SK-N-SH treated with all-trans-retinoic acid at 6 μM for 48 hours (cell line): ENCODE results near the gene GGCX.
A peak's percentile ranks its signal among the peaks of the same experiment; 100 is the strongest.

Source experiments
- ATAC-seq: fragments of 200-7000 bp; cut with Tn5 transposase; 3 replicates; pipeline ENCODE4 v1.9.1; 2020; ENCODE audit warnings: mild to moderate bottlenecking, moderate library complexity
- ARNTL ChIP-seq: fragments of 450-650 bp; formaldehyde crosslinking; IDR thresholded peaks from 2 replicates; pipeline ENCODE4 v1.5.0; 2020; ENCODE audit warnings: low read depth, mild to moderate bottlenecking, moderate library complexity, borderline replicate concordance
- CSRNP3 ChIP-seq: fragments of 250-450 bp; sonication (Bioruptor Pico); IDR thresholded peaks from 2 replicates; pipeline ENCODE4 v1.5.1; 2021; ENCODE audit warnings: mild to moderate bottlenecking, moderate library complexity
- ESRRG ChIP-seq: fragments of 250-450 bp; sonication (Bioruptor Pico); IDR thresholded peaks from 2 replicates; pipeline ENCODE4 v1.6.1; 2021; ENCODE audit warnings: mild to moderate bottlenecking
- GLIS3 ChIP-seq: fragments of 250-450 bp; sonication (Bioruptor Pico); IDR thresholded peaks from 2 replicates; pipeline ENCODE4 v1.5.0; 2020; ENCODE audit warnings: mild to moderate bottlenecking, moderate library complexity
- ISL1 ChIP-seq: fragments of 250-450 bp; sonication (Bioruptor Pico); IDR thresholded peaks from 2 replicates; pipeline ENCODE4 v2.1.2; 2022; ENCODE audit warnings: mild to moderate bottlenecking, moderate library complexity
- PPARA ChIP-seq: fragments of 250-450 bp; sonication (Bioruptor Pico); IDR thresholded peaks from 2 replicates; pipeline ENCODE4 v1.5.0; 2020; ENCODE audit warnings: mild to moderate bottlenecking, borderline replicate concordance
- RARB ChIP-seq: fragments of 250-450 bp; sonication (Bioruptor Pico); IDR thresholded peaks from 2 replicates; pipeline ENCODE4 v1.8.0; 2021; ENCODE audit warnings: mild to moderate bottlenecking, moderate library complexity
- SNAI2 ChIP-seq: fragments of 250-450 bp; sonication (Bioruptor Pico); IDR thresholded peaks from 2 replicates; pipeline ENCODE4 v1.5.0; 2020; ENCODE audit warnings: mild to moderate bottlenecking, moderate library complexity
- TCF4 ChIP-seq: fragments of 250-450 bp; sonication (Bioruptor Pico); IDR thresholded peaks from 2 replicates; pipeline ENCODE4 v1.8.0; 2021; ENCODE audit warnings: mild to moderate bottlenecking, moderate library complexity, borderline replicate concordance
- TSHZ2 ChIP-seq: fragments of 250-450 bp; sonication (Bioruptor Pico); IDR thresholded peaks from 2 replicates; pipeline ENCODE4 v1.5.0; 2020; ENCODE audit warnings: mild to moderate bottlenecking, moderate library complexity
- ZFP3 ChIP-seq: fragments of 250-450 bp; sonication (Bioruptor Pico); IDR thresholded peaks from 2 replicates; pipeline ENCODE4 v1.5.0; 2020; ENCODE audit warnings: mild to moderate bottlenecking, moderate library complexity
- ZNF565 ChIP-seq: fragments of 450-650 bp; formaldehyde crosslinking; conservative IDR thresholded peaks from 2 replicates; pipeline ENCODE4 v1.5.0; 2020; ENCODE audit warnings: low read depth, mild to moderate bottlenecking, moderate library complexity
- ZNF70 ChIP-seq: fragments of 450-650 bp; formaldehyde crosslinking; IDR thresholded peaks from 2 replicates; pipeline ENCODE4 v1.5.0; 2020; ENCODE audit warnings: mild to moderate bottlenecking, moderate library complexity
- ZNF8 ChIP-seq: fragments of 450-650 bp; formaldehyde crosslinking; IDR thresholded peaks from 2 replicates; pipeline ENCODE4 v1.5.0; 2020; ENCODE audit warnings: mild to moderate bottlenecking, moderate library complexity
- TF ChIP-seq, protein P1 (sequence below): fragments of 250-450 bp; sonication (Bioruptor Pico); IDR thresholded peaks from 2 replicates; pipeline ENCODE4 v1.8.0; 2021; ENCODE audit warnings: low read depth, mild to moderate bottlenecking, moderate library complexity, borderline replicate concordance
- TF ChIP-seq, protein P2 (sequence below): fragments of 250-450 bp; sonication (Bioruptor Pico); IDR thresholded peaks from 2 replicates; pipeline ENCODE4 v1.8.0; 2020; ENCODE audit warnings: mild to moderate bottlenecking, moderate library complexity, borderline replicate concordance
- TF ChIP-seq, protein P3 (sequence below): fragments of 250-450 bp; sonication (Bioruptor Pico); IDR thresholded peaks from 2 replicates; pipeline ENCODE4 v1.5.1; 2020; ENCODE audit warnings: low read depth, mild to moderate bottlenecking, moderate library complexity

The GGCX gene

DNA sequence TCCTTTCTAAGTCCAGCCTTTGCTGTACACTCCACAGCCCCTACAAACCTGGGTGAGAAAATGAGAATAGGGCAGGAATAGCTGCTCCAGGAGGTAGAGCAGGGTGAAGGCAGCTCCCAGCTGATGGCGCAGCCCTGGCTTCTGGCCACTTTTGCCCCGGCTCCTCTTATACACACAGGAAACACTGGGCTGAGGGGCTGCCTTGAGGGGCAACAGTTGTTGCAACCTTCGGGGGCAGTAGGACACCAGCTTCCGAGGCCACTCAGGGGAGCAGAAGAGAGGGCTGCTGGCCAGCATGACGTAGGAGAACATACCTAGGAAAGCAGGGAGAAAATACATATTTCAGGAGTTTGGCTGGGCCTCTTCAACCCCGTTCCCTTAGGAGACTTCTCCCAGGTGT is 8.1 kb downstream of the GGCX start:
- ATAC-seq: no peak
- TF ChIP-seq ISL1 (CRISPR knock-in tag) (no peak), TCF4 (no peak), ZNF70 (CRISPR knock-in tag) (no peak), RARB (CRISPR knock-in tag) (no peak), ESRRG (no peak), ZNF8 (CRISPR knock-in tag) (no peak), GLIS3 (CRISPR knock-in tag) (no peak), ZFP3 (no peak), PPARA (CRISPR knock-in tag) (no peak), TSHZ2 (CRISPR knock-in tag) (no peak), ARNTL (CRISPR knock-in tag) (no peak), ZNF565 (no peak)
- TF ChIP-seq, protein P1, sequence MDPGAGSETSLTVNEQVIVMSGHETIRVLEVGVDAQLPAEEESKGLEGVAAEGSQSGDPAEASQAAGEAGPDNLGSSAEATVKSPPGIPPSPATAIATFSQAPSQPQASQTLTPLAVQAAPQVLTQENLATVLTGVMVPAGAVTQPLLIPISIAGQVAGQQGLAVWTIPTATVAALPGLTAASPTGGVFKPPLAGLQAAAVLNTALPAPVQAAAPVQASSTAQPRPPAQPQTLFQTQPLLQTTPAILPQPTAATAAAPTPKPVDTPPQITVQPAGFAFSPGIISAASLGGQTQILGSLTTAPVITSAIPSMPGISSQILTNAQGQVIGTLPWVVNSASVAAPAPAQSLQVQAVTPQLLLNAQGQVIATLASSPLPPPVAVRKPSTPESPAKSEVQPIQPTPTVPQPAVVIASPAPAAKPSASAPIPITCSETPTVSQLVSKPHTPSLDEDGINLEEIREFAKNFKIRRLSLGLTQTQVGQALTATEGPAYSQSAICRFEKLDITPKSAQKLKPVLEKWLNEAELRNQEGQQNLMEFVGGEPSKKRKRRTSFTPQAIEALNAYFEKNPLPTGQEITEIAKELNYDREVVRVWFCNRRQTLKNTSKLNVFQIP: no peak
- TF ChIP-seq, protein P2, sequence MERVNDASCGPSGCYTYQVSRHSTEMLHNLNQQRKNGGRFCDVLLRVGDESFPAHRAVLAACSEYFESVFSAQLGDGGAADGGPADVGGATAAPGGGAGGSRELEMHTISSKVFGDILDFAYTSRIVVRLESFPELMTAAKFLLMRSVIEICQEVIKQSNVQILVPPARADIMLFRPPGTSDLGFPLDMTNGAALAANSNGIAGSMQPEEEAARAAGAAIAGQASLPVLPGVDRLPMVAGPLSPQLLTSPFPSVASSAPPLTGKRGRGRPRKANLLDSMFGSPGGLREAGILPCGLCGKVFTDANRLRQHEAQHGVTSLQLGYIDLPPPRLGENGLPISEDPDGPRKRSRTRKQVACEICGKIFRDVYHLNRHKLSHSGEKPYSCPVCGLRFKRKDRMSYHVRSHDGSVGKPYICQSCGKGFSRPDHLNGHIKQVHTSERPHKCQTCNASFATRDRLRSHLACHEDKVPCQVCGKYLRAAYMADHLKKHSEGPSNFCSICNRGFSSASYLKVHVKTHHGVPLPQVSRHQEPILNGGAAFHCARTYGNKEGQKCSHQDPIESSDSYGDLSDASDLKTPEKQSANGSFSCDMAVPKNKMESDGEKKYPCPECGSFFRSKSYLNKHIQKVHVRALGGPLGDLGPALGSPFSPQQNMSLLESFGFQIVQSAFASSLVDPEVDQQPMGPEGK (CRISPR knock-in tag): no peak
- TF ChIP-seq, protein P3, sequence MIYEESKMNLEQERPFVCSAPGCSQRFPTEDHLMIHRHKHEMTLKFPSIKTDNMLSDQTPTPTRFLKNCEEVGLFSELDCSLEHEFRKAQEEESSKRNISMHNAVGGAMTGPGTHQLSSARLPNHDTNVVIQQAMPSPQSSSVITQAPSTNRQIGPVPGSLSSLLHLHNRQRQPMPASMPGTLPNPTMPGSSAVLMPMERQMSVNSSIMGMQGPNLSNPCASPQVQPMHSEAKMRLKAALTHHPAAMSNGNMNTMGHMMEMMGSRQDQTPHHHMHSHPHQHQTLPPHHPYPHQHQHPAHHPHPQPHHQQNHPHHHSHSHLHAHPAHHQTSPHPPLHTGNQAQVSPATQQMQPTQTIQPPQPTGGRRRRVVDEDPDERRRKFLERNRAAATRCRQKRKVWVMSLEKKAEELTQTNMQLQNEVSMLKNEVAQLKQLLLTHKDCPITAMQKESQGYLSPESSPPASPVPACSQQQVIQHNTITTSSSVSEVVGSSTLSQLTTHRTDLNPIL (CRISPR knock-in tag): no peak
- TF ChIP-seq, all 23 proteins: peak for 0

GRCh38 chr2:85551698-85552678 is 9.3 kb downstream of the GGCX start:
- no peak for TF ChIP-seq CSRNP3 (CRISPR knock-in tag)
- no peak for TF ChIP-seq ISL1 (CRISPR knock-in tag)
- TF ChIP-seq TCF4: no peak
- no peak for TF ChIP-seq ZNF70 (CRISPR knock-in tag)
- no peak for TF ChIP-seq PPARA (CRISPR knock-in tag)
- no peak for TF ChIP-seq ESRRG
- TF ChIP-seq ZNF565: no peak
- TF ChIP-seq ZNF8 (CRISPR knock-in tag): no peak
- TF ChIP-seq, protein P1: no peak
- no peak for TF ChIP-seq SNAI2
- TF ChIP-seq, protein P3 (CRISPR knock-in tag): no peak
- peak; percentile 60 for ATAC-seq
